GM15510 (cell line): Measurements from ENCODE around the gene MRPS22.

ENCODE experiments used
- POLR2A ChIP-seq: IDR thresholded peaks from 3 replicates; pipeline ENCODE4 v1.6.1; 2011; ENCODE audit warnings: borderline replicate concordance; ENCODE audit not compliant: insufficient read length; ENCODE audit errors: extremely low read depth

Gene MRPS22

DNA sequence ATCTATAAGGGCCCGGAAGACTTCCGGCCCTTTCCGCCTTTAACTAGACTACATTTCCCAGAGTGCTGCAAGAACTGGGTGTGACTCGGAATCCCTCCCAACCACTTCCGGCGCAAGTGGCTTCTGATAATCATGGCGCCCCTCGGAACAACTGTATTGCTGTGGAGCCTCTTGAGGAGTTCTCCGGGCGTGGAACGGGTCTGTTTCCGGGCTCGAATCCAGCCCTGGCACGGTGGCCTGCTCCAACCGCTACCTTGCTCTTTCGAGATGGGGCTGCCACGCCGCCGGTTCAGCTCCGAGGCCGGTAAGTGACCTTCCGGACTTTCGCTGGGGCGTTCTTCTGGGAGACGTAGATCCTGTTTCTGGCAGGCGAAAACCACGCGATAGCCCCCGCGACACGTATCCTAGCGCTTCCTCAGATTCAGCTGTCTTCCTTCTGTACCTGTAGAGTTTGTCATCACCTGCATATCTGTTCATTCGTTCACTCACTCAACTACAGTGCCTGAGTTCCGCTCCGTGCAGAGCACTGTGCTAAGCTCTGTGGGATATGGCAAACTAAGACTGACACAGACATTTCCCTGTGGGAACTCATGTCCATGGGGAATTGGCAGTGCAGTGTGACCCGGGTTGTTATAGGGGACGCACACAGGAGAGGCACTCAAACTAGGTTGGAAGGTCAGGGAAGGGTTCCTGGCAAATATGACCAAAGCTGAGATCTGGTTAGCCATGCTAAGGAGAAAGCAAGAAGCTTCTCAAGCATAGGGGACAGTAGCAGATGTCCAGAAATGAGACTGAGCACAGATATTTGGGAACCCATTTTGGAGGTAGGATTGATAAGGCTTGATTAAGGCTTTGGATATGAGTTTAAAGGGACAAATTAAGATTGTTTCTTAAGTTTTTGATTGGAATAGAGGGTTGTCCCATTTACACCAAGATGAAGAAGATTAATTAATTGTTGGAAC is at the start of gene MRPS22:
Gene MRPS22, plus strand, starts transcription at position 126 of the 962 bp plus-strand sequence. Its CDS starts 7 bp downstream, at position 133.
- peak; percentile 75 for TF ChIP-seq POLR2A

DNA sequence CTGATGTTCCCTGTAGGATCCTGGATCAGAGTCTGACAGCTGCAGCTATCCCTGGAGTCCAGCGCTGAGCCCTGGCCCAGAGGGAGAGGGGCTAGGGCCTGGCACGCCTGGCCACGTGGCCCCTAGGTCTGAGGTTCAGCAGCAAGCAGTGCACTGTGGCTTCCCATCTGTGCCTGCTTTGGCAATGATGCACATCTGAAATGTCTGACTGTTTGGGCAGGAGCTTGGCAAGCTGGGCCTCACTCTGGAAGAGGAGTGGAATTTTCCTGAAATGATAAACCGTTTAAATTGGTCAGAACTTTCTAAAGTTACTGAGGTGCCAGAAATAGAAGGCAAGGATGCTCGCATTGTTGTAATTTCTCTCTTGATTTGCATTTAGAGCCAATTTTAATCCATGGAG is 48.8 kb upstream of the MRPS22 start:
- TF ChIP-seq POLR2A, result no peak

DNA sequence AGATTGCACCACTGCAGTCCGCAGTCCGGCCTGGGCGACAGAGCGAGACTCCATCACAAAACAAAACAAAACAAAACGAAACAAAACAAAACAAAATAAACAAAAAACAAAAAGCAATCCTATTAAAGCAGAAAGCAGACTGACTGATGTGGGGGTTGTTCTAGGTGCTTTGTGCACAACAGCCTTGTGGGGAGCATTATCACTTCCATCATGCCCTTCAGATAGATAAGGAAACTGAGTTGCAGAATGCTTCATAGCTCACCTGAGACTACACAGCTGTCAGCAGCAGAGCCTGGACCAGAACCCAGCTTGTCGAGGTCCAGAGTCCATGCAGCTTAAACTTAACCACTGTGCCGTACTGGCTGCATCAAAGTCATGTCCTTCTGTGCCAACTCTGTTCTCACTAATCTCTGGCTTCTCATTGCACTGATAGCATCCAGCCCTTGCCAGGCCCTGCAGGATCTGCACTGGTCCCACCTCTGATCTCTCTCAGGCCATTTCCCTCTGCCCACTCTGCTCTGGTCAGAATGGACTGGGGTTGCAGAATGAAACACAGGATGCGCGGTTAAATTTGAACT is 47.6 kb upstream of the MRPS22 start:
- no peak for TF ChIP-seq POLR2A

DNA sequence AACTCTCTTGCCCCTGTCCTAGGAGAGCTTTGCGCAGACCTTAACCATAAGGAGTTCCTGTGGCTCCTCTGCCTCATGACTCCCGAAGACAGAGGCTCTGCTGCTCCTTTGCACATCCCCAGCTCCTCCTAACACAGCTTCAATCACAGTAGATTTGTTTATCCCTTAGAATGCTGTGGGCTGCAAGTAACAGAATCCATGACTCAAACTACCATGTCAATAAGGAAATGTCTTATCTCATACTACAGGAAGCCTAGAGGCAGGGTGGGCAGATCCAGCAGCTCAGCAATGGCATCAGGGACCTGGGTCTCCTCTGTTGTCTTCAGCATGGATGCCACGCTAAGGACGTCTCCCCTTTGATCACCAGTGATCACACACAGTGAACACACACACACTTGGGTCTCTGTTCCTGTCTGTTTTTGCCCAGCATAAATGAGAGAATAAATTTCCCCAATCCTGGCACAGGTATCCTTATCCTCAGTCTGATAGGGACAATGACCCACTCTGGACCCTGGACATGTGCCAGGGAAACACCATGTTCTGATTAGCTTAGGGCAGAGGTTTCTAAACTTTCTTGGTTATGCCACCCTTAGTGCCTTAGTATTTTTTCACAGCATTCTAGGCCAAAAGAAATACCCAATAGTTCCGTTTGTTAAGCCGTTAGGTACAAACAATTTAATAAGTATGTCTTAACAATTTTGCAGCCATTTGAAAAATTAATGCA is 46.1 kb upstream of the MRPS22 start:
- TF ChIP-seq POLR2A, result no peak

DNA sequence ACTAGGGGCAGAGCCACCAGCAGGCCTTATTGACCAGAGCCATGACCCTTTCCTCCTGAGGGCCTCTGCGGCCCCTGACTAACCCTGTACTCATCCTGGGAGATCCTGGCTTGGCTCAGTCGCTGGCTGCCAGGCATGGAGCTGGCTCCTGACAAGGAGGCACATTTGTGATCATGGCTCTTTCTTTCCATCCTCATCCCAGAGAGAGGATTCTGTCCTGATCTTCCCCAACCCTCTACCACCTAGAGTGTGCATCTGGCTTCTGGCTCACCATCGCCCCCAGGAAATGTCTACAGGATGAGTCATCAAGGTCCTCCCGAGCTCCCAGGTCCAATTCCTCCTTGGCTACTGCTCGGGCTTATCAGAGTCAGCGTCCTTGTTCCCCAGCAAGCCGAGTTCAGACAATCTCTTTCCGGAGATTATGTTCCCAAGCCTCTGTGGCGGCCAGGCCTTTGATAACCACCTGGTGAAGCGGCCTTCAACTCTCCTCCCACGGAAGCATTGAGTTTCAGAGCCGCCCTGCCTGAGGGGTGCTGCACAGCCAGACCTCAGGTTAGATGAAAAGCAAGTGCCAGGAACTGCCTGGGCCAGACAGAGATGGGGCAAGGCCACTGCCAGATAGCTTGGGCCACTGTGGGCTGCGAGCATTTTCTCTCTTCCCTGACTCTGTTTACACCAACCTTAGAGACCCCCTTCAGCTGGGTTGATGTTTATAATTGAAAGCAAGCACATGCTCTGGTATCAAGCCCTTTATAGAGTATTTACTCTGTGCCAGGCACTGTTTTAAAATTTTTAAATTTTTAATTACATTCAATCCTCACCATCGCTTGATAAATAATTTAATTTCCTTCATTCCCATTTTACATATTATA is 44.3 kb upstream of the MRPS22 start:
- no peak for TF ChIP-seq POLR2A

DNA sequence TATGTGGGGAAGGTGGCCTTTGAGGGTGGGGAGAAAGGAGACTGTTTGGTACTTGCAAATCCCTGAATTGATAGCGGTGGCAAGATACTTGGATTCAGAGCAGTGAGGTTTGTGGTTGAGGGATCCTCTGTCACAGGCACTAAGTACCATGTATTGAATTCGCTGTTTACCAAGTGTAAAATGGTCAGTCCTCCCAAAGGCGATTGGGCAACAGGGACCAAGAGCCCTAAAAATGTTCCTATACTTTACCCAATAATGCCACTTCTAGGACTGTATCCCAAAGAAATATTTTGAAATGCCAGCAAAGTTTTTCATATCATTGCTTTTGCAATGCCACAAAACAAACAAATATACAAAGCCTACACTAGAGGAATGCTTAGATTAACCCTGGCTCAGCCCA is 43.4 kb upstream of the MRPS22 start:
- TF ChIP-seq POLR2A, result no peak

DNA sequence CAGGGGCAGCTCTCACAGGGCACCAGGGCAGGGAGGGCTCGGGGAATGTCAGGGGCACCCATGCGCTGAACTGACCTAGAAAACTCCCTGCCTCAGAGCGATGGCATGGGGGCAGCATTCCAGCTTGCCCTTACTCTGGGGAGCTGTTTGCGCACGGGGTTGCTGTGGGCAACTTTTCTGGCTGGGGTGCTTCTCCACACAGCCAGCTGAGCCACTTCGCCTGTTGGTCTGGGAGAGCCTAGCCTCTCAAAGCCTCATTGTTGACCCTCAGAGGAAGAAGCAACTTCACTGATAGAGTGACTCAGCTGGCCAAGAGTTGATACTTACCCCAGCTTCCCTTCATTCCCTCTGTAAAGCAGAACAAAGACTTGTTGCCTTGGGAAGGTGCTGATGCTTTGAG is 42.6 kb upstream of the MRPS22 start:
- TF ChIP-seq POLR2A, result no peak

DNA sequence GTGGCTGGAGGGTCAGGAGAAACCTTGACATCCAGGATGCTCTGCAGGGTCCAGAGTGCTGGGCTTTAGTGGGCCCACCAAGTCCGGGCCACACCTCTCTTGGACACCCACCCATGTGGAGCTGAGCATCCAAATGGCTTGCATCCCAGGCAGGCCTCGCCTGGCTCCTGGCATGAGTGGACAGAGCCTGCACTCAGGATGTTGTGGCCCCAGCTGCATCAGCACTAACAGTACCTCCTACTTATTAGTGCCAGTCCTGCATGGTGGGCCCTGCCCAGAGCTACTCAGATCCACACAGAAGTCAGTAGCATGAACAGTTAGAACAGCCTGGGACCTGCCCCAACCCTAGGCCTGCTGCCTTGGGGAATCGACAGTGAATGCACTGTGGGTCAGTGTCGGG is 42.2 kb upstream of the MRPS22 start:
- no peak for TF ChIP-seq POLR2A

DNA sequence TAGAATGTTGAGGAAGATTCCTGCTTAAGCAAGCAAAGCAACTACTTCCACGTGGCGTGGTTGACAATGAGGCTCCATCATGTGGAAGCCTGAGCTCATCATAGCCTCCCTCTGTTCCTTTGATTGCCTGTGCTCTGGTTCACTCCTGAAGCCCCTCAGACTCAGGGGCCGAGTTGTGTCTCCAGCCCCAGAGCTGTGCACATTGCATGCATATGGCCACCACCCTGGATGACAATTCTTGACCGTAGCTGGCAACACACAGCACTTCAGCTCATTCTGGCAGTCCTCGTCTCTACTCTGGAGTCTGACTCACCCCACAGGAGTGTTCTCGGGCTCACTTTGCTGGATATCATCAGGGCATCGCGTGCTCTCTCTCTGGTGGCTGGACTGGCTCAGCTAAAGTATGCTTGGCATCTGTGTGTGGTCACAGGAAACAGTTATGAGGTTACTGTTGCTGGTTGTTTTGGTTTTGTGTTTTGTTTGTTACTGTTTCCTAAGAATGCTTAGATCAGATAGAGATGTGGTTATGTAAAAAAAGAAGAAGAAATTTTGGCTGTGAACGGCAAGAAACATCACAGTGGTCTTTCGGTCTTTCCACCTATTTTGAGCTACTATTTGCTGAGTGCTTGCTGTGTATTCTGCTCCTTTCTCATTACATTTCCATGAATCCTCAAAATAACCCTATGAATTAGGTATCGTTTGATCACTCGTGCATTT is 41.6 kb upstream of the MRPS22 start:
- no peak for TF ChIP-seq POLR2A

DNA sequence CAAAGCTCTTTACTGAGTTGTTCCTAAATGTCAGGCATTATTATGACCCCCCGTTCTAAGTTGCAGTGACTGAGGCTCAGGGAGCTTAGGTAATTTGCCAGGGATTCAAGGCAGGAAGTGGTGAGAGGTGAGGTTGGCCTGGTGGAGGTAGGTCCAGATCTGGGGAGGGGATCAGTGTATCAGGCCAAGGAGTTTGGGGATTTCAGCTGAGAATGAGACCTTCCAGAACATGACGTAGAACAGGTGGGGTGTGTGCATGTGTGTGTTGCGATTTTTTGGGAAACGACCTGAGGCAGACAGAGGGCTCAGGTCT is 41.1 kb upstream of the MRPS22 start:
- TF ChIP-seq POLR2A, result no peak

DNA sequence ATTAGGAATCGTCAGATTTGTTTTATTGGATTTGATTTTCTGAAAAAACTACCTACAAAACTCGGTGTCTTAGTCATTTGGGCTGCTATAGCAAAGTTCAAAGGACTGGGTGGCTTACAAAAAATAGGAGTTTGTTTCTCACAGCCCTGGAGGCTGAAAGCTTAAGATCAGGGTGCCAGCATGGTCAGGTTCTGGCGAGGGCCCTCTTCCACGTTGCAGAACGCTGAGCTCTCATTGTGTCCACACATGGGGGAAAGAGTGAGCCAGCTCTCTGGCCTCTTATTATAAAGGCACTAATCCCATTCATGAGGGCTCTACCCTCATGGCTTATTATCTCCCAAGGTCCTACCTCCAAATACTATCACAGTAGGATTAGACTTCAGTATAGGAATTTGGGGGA is 40.6 kb upstream of the MRPS22 start:
- TF ChIP-seq POLR2A, result no peak

DNA sequence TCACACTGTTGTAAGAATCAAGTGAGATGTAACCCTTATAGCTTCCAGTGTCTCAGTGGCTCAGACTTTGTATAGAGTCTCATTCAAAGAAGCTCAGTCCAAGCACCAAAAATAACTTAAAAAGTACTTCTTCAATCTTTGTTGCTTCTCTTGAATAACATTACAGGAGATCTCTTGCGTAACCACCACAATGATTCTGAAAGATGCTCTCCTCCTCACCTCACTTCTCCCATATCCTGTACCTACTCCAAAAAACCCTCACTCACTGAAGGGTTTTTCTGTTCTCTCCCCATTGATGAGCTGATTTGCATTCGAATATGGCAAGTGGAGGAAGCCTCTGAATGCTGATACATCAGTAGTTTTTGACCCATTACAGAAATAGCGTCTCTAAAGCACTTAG is 39.4 kb upstream of the MRPS22 start:
- TF ChIP-seq POLR2A, result no peak

DNA sequence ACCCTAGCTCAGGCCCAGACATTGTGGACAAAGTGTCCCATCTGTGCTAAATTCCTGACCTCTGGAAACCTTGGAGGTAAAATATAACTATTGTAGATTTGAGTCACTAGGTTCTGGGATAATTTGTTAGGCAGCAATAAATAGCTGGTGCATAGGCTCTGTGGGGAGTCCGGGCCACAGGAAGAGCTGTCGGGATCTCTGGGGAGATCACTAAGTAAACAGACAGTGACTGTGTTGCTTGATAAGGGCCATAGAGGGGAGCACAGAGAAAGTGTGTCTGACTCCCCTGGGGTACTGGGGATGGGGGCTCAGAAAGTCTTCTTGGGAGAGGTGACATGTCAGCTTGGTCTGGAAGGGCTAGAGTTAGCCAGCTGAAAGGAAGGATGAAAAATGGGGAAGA is 37.7 kb upstream of the MRPS22 start:
- no peak for TF ChIP-seq POLR2A

DNA sequence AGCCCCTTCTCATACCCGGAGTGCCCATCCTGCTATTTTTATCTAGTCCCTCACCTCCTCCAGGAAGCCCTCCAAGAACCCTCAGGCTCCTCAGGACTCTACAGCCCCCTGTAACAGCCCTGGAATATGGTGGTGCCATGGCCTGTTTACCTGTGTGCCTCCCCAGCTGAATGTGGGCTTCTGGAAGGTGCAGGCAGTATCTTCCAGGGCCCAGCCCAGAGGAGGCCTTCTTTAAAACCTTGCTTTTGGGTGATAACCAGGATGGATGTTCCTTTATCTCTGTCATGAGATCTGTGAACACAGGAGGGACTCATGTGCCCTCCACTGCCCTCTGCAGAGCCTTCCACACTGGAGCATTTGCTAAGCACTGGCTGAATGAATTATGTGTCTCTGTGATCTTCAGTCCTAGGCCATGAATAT is 36.7 kb upstream of the MRPS22 start:
- TF ChIP-seq POLR2A, result no peak
